ENCODE data around the gene USP31. TPM values are rescaled to one million over a fixed set of nuclear protein-coding genes. Genes with fewer than 3 reads are reported as not detected.

Gene USP31
- total and polyA plus RNA-seq, 3 experiments from 2014 or later: 0.87 to 9.7 (median 8.2) TPM

DNA sequence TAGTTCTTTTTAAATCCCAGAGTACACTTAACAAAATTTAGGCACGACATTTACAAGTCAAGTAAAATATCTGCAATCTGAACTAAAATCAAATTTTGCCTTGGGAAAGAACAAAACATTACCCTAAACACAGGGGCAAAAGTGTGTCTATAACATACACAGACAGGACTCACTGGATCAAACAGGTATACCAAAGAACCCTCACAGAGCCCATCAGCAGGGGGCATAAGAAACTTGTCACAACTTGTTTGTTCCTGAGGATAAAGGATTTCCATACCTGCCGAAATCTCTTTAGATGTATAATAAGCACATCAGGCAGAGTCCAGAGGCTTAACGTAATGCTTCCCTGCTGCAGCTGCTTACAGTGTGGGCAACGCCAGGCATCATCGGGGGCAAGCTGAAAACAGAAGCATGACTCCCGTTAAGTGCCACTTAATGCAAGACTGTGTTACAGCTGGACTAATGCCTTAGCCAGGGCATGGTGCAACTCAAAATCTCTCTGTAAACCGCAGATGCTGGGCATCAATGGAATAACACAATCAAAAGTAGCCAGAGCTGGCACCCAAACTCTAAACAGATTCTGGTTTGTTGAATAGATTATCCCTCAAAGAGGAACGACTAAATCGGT is 67.0 kb downstream of the USP31 start:
- H3K9me3 Mint-ChIP-seq: no peaks in the 10 kb centered on the region
- no peak overlapping the region for H3K4me3 Mint-ChIP-seq
- ChIA-PET CTCF (no interaction called here), POLR2A (no interaction called here)
- H3K36me3 ChIP-seq (ENCODE audit: insufficient read depth, low read length): no peaks in the 10 kb centered on the region
- H3K4me3 ChIP-seq (ENCODE audit: low read length): no peak overlapping the region
- DNase-seq: no peak
- no peak overlapping the region for H3K27ac Mint-ChIP-seq
- H3K4me1 Mint-ChIP-seq: no peaks in the 10 kb centered on the region
- peaks cover 11 to 50% (median 27%) of the 10 kb centered on the region in 3 donors for H3K36me3 Mint-ChIP-seq
- H3K27me3 Mint-ChIP-seq: no peaks in the 10 kb centered on the region
- no peaks in the 10 kb centered on the region for H3K9me3 ChIP-seq (ENCODE audit: low read length)
- H3K27ac ChIP-seq (ENCODE audit: low read depth, low read length): no peak overlapping the region
- no peaks in the 10 kb centered on the region for H3K4me1 ChIP-seq (ENCODE audit: insufficient read depth, low read length)
- H3K27me3 ChIP-seq (ENCODE audit: insufficient read depth, low read length, poor library complexity, severe bottlenecking): no peaks in the 10 kb centered on the region

GRCh38 chr16:23081675-23082119 is 67.6 kb downstream of the USP31 start:
- no peak overlapping the region for H3K4me3 Mint-ChIP-seq
- POLR2A ChIA-PET: no interaction called here
- peaks cover 11 to 50% (median 28%) of the 10 kb centered on the region in 3 donors for H3K36me3 Mint-ChIP-seq
- no peaks in the 10 kb centered on the region for H3K36me3 ChIP-seq (ENCODE audit: insufficient read depth, low read length)
- CTCF ChIA-PET: no interaction called here
- H3K27me3 ChIP-seq (ENCODE audit: insufficient read depth, low read length, poor library complexity, severe bottlenecking): no peaks in the 10 kb centered on the region
- H3K9me3 Mint-ChIP-seq: no peaks in the 10 kb centered on the region
- no peaks in the 10 kb centered on the region for H3K4me1 ChIP-seq (ENCODE audit: insufficient read depth, low read length)
- H3K27ac ChIP-seq (ENCODE audit: low read depth, low read length): no peak overlapping the region
- no peaks in the 10 kb centered on the region for H3K9me3 ChIP-seq (ENCODE audit: low read length)
- no peaks in the 10 kb centered on the region for H3K4me1 Mint-ChIP-seq
- no peaks in the 10 kb centered on the region for H3K27me3 Mint-ChIP-seq
- H3K27ac Mint-ChIP-seq: no peak overlapping the region
- DNase-seq: no peak
- H3K4me3 ChIP-seq (ENCODE audit: low read length): no peak overlapping the region

DNA sequence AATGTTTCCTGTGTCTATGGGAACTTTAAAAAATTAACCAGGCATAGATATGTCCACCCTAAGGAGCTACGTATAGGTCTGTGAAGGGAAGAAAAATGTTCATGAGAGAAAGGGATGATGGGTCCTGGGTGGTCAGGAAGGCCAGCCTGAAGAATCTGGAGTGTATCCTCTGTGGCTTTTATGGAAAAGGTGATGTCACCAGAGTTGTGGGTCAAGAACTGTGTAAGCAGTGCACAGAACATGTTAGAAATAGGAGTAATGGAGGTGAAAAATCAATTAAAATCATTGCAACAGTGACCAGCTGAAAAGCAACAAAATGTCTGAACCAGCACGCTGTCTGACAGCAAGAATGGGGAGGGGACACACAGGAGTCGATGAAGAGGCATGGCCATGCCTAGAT is 68.5 kb downstream of the USP31 start:
- ChIA-PET CTCF (no interaction called here), POLR2A (no interaction called here)
- H3K36me3 Mint-ChIP-seq: peaks cover 11 to 49% (median 24%) of the 10 kb centered on the region in 3 donors
- no peak overlapping the region for H3K4me3 ChIP-seq (ENCODE audit: low read length)
- H3K27ac ChIP-seq (ENCODE audit: low read depth, low read length): no peak overlapping the region
- H3K4me1 ChIP-seq (ENCODE audit: insufficient read depth, low read length): no peaks in the 10 kb centered on the region
- H3K27ac Mint-ChIP-seq: no peak overlapping the region
- no peaks in the 10 kb centered on the region for H3K27me3 ChIP-seq (ENCODE audit: insufficient read depth, low read length, poor library complexity, severe bottlenecking)
- H3K9me3 Mint-ChIP-seq: no peaks in the 10 kb centered on the region
- H3K27me3 Mint-ChIP-seq: no peaks in the 10 kb centered on the region
- no peaks in the 10 kb centered on the region for H3K4me1 Mint-ChIP-seq
- H3K36me3 ChIP-seq (ENCODE audit: insufficient read depth, low read length): no peaks in the 10 kb centered on the region
- DNase-seq: no peak
- no peaks in the 10 kb centered on the region for H3K9me3 ChIP-seq (ENCODE audit: low read length)
- H3K4me3 Mint-ChIP-seq: no peak overlapping the region

GRCh38 chr16:23080329-23080728 is 68.9 kb downstream of the USP31 start:
- no peaks in the 10 kb centered on the region for H3K9me3 ChIP-seq (ENCODE audit: low read length)
- no peaks in the 10 kb centered on the region for H3K27me3 ChIP-seq (ENCODE audit: insufficient read depth, low read length, poor library complexity, severe bottlenecking)
- H3K36me3 ChIP-seq (ENCODE audit: insufficient read depth, low read length): no peaks in the 10 kb centered on the region
- no peaks in the 10 kb centered on the region for H3K4me1 ChIP-seq (ENCODE audit: insufficient read depth, low read length)
- Mint-ChIP-seq H3K27me3 (no peaks in the 10 kb centered on the region), H3K4me1 (no peaks in the 10 kb centered on the region), H3K9me3 (no peaks in the 10 kb centered on the region), H3K36me3 (peaks cover 11 to 49% (median 24%) of the 10 kb centered on the region in 3 donors), H3K4me3 (no peak overlapping the region), H3K27ac (no peak overlapping the region)
- H3K27ac ChIP-seq (ENCODE audit: low read depth, low read length): no peak overlapping the region
- ChIA-PET CTCF (no interaction called here), POLR2A (no interaction called here)
- H3K4me3 ChIP-seq (ENCODE audit: low read length): no peak overlapping the region
- no peak for DNase-seq

- H3K4me1 ChIP-seq (ENCODE audit: insufficient read depth, low read length): no peaks in the 10 kb centered on the region
- ChIA-PET POLR2A (no interaction called here), CTCF (no interaction called here)
- no peaks in the 10 kb centered on the region for H3K27me3 Mint-ChIP-seq
- no peaks in the 10 kb centered on the region for H3K4me1 Mint-ChIP-seq
- no peak overlapping the region for H3K4me3 ChIP-seq (ENCODE audit: low read length)
- no peaks in the 10 kb centered on the region for H3K27me3 ChIP-seq (ENCODE audit: insufficient read depth, low read length, poor library complexity, severe bottlenecking)
- no peaks in the 10 kb centered on the region for H3K9me3 Mint-ChIP-seq
- no peaks in the 10 kb centered on the region for H3K36me3 ChIP-seq (ENCODE audit: insufficient read depth, low read length)
- H3K36me3 Mint-ChIP-seq: peaks cover 11 to 51% (median 23%) of the 10 kb centered on the region in 3 donors
- no peak overlapping the region for H3K27ac Mint-ChIP-seq
- no peaks in the 10 kb centered on the region for H3K9me3 ChIP-seq (ENCODE audit: low read length)
- H3K27ac ChIP-seq (ENCODE audit: low read depth, low read length): no peak overlapping the region
- H3K4me3 Mint-ChIP-seq: no peak overlapping the region
- DNase-seq: no peak
Observed at GRCh38 chr16:23079675-23080301, 69.5 kb downstream of the USP31 start.

GRCh38 chr16:23074423-23074822 is 74.8 kb downstream of the USP31 start:
- no peaks in the 10 kb centered on the region for H3K9me3 Mint-ChIP-seq
- no peak overlapping the region for H3K4me3 Mint-ChIP-seq
- ChIA-PET CTCF (interaction anchor here (1.3 kb wide), 1 partner anchor 74 kb away, joined by 3 read pairs; no protein-coding TSS in a partner anchor), POLR2A (no interaction called here)
- H3K27ac Mint-ChIP-seq: no peak overlapping the region
- no peaks in the 10 kb centered on the region for H3K4me1 Mint-ChIP-seq
- H3K27ac ChIP-seq (ENCODE audit: low read depth, low read length): no peak overlapping the region
- no peaks in the 10 kb centered on the region for H3K9me3 ChIP-seq (ENCODE audit: low read length)
- no peaks in the 10 kb centered on the region for H3K27me3 ChIP-seq (ENCODE audit: insufficient read depth, low read length, poor library complexity, severe bottlenecking)
- DNase-seq: no peak
- no peaks in the 10 kb centered on the region for H3K27me3 Mint-ChIP-seq
- H3K36me3 ChIP-seq (ENCODE audit: insufficient read depth, low read length): no peaks in the 10 kb centered on the region
- H3K4me3 ChIP-seq (ENCODE audit: low read length): no peak overlapping the region
- H3K4me1 ChIP-seq (ENCODE audit: insufficient read depth, low read length): no peaks in the 10 kb centered on the region
- H3K36me3 Mint-ChIP-seq: peaks cover 9 to 61% (median 12%) of the 10 kb centered on the region in 3 donors

DNA sequence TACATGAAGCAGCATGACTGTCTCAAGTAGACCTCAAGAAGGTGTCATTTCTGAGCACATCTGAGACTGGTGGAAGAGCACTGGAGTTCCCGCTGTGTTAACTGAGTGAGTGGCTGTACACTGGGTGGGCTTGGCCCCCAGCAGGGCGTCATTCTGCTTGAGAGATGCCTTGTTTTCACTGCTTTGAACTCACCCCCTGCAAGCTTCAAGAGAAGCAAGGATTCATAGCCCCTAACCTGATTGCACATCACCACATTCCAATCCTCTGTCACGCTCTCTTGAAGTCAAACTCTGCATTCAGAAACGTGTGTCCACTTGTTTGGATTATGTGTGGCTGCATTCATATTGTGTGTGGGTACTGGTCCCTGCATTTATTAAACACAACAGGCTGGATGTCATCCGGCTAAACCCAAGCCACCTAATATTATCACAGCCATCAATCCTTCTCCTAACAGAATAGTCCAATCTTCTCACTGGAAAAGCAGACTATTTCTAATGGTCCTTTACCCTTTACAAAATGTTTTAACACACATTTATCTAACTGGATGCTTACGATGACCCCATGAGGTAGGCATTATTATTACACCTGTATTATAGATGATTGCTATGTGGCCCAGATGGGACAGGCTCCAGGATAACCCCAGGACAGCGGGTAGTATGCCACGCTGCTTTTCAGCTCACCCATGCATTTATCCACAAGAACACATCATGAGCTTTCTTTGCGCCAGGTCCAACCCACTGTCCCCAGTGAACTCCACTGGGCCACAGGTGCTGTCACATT is 76.3 kb downstream of the USP31 start:
- Mint-ChIP-seq H3K9me3 (no peaks in the 10 kb centered on the region), H3K4me1 (no peaks in the 10 kb centered on the region), H3K27ac (no peak overlapping the region), H3K36me3 (peaks cover 0 to 63% (median 11%) of the 10 kb centered on the region in 3 donors), H3K4me3 (no peak overlapping the region), H3K27me3 (no peaks in the 10 kb centered on the region)
- DNase-seq: no peak
- ChIA-PET POLR2A (no interaction called here), CTCF (interaction anchor here (0.8 kb wide), 1 partner anchor 10 kb away, joined by 3 read pairs; no protein-coding TSS in a partner anchor)
- H3K4me1 ChIP-seq (ENCODE audit: insufficient read depth, low read length): no peaks in the 10 kb centered on the region
- no peak overlapping the region for H3K27ac ChIP-seq (ENCODE audit: low read depth, low read length)
- H3K27me3 ChIP-seq (ENCODE audit: insufficient read depth, low read length, poor library complexity, severe bottlenecking): no peaks in the 10 kb centered on the region
- H3K4me3 ChIP-seq (ENCODE audit: low read length): no peak overlapping the region
- H3K9me3 ChIP-seq (ENCODE audit: low read length): no peaks in the 10 kb centered on the region
- H3K36me3 ChIP-seq (ENCODE audit: insufficient read depth, low read length): no peaks in the 10 kb centered on the region

DNA sequence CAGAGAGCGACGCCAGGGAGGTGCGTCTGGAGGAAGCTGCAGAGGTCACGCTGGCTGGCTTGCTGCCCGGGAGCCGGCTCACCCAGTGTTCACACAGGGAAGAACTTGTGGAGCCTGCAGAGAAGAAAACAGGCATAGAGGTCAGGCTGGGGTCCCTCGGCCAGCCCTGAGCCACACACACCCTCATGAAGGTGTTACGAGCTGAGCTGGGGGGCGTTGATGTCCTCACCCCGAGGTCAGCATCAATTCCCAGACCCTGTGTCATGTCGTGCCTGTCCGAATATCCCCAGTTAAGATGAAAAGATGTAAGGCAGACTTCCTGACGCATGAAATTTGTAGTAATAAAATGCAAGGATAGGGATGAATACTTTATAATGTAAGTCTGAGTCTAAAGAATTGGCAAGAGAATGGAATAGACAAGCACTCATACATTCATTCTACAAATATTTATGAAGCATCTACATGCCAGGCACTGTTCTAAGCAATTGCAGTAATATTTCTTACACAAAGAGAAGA is 77.1 kb downstream of the USP31 start:
- H3K9me3 Mint-ChIP-seq: no peaks in the 10 kb centered on the region
- Histone ChIP-seq H3K4me1 (ENCODE audit: insufficient read depth, low read length) (no peaks in the 10 kb centered on the region), H3K36me3 (ENCODE audit: insufficient read depth, low read length) (no peaks in the 10 kb centered on the region), H3K27me3 (ENCODE audit: insufficient read depth, low read length, poor library complexity, severe bottlenecking) (no peaks in the 10 kb centered on the region), H3K4me3 (ENCODE audit: low read length) (no peak overlapping the region), H3K9me3 (ENCODE audit: low read length) (no peaks in the 10 kb centered on the region), H3K27ac (ENCODE audit: low read depth, low read length) (no peak overlapping the region)
- no peak overlapping the region for H3K4me3 Mint-ChIP-seq
- DNase-seq: no peak
- ChIA-PET POLR2A (no interaction called here), CTCF (no interaction called here)
- H3K27me3 Mint-ChIP-seq: no peaks in the 10 kb centered on the region
- peak overlapping the region in 1 of 8 donors; percentile 70 for H3K27ac Mint-ChIP-seq
- peaks cover 6 to 69% (median 13%) of the 10 kb centered on the region in 3 donors for H3K36me3 Mint-ChIP-seq
- no peaks in the 10 kb centered on the region for H3K4me1 Mint-ChIP-seq
